BE2C (cell line): ENCODE results near the gene POLR2F.
"Not testable (repeated sequence)": the region's sequence is repeated elsewhere in the genome, so short reads cannot be mapped to it uniquely, and the experiment has no call there.

Experiments
- DNase-seq: peaks from one replicate; pipeline ENCODE4 v3.0.0-alpha.2; 2020
- H3K27me3 ChIP-seq: fragments of 250-450 bp; sonication (Bioruptor Pico); 2 replicates; pipeline ENCODE4 v1.5.1; 2020; ENCODE audit warnings: mild to moderate bottlenecking
- H3K36me3 ChIP-seq: fragments of 250-450 bp; sonication (Bioruptor Pico); 2 replicates; pipeline ENCODE4 v1.5.1; 2020; ENCODE audit warnings: mild to moderate bottlenecking
- H3K4me1 ChIP-seq: fragments of 250-450 bp; sonication (Bioruptor Pico); 2 replicates; pipeline ENCODE4 v1.5.1; 2020
- H3K4me3 ChIP-seq: 2 replicates; pipeline ENCODE4 v1.5.1; 2011; ENCODE audit warnings: low read depth, low read length
- H3K9me3 ChIP-seq: fragments of 250-450 bp; sonication (Bioruptor Pico); 2 replicates; pipeline ENCODE4 v1.5.1; 2020
- TF ChIP-seq, protein P1 (sequence below): IDR thresholded peaks from 2 replicates; pipeline ENCODE4 v1.5.1; 2012; ENCODE audit warnings: mild to moderate bottlenecking, low read depth, low read length

Gene POLR2F

DNA sequence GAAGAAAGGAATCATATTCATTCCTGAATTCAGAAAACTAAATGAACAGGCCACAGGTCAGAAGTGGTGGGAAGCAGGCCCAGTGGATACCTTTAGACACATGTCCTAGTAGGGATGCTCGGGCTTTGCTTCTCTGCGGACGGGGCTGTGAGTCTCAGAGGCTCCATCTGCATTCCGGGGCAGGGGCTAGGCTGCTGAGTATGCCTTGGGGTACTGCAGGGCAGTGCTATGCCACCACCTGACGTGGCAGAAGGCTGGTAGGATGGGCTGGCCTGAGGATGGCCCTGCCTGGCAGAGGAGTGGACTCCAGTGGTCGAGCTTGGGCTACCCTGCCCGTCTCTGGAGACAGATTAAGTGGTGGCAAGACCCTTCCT, 9.7 kb upstream of the POLR2F start:
- Histone ChIP-seq H3K4me1 (no peaks in the 10 kb centered on the region), H3K9me3 (no peaks in the 10 kb centered on the region), H3K27me3 (no peaks in the 10 kb centered on the region), H3K4me3 (no peak overlapping the region), H3K36me3 (no peaks in the 10 kb centered on the region; the same call in 1 of the 2 replicates)
- DNase-seq = no peak
- TF ChIP-seq, protein P1, sequence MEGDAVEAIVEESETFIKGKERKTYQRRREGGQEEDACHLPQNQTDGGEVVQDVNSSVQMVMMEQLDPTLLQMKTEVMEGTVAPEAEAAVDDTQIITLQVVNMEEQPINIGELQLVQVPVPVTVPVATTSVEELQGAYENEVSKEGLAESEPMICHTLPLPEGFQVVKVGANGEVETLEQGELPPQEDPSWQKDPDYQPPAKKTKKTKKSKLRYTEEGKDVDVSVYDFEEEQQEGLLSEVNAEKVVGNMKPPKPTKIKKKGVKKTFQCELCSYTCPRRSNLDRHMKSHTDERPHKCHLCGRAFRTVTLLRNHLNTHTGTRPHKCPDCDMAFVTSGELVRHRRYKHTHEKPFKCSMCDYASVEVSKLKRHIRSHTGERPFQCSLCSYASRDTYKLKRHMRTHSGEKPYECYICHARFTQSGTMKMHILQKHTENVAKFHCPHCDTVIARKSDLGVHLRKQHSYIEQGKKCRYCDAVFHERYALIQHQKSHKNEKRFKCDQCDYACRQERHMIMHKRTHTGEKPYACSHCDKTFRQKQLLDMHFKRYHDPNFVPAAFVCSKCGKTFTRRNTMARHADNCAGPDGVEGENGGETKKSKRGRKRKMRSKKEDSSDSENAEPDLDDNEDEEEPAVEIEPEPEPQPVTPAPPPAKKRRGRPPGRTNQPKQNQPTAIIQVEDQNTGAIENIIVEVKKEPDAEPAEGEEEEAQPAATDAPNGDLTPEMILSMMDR = no peak

DNA sequence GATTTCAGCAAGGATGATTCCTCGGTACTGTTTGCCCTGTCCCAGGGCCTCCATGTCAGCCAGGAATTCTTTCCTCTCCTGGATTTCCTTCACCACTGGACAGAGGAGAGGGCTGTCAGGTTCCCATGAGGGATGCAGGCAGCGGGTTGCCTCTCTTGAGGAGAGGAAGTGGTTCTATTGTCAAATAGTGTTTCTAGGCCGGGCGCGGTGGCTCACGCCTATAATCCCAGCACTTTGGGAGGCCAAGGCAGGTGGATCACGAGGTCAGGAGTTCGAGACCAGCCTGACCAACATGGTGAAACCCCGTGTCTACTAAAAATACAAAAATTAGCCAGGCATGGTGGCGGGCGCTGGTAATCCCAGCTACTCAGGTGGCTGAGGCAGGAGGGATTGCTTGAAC, 9.1 kb upstream of the POLR2F start:
- not testable (repeated sequence) for H3K4me3 ChIP-seq, H3K4me1 ChIP-seq, H3K9me3 ChIP-seq, H3K36me3 ChIP-seq, H3K27me3 ChIP-seq, DNase-seq

DNA sequence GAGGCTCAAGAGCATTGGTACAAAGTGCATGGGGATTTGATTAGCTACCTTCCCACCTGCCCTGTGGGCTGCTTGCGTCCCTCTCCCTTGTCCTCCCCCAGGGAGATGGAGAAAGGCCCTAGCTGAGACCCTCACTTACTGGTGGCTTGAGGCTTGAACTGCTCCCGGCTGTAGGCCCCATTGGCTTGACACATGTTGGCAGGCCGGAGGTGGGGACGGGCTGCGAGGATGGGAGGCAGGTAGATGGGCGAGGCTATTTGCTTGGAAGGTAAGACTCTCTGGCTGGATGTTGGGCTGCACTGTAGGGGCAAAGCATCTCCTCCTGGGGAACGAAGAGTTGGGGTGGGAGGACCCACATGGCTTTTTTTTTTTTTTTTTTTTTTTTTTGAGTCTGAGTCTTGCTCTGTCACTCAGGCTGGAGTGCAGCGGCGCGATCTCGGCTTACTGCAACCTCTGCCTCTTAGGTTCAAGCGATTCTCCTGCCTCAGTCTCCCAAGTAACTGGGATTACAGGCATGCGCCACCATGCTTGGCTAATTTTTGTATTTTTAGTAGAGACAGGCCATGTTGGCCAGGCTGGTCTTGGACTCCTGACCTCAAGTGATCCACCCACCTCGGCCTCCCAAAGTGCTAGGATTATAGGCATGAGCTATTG, 6.2 kb upstream of the POLR2F start:
- H3K4me1 ChIP-seq, H3K27me3 ChIP-seq, H3K36me3 ChIP-seq, H3K4me3 ChIP-seq, H3K9me3 ChIP-seq, DNase-seq: not testable (repeated sequence)

DNA sequence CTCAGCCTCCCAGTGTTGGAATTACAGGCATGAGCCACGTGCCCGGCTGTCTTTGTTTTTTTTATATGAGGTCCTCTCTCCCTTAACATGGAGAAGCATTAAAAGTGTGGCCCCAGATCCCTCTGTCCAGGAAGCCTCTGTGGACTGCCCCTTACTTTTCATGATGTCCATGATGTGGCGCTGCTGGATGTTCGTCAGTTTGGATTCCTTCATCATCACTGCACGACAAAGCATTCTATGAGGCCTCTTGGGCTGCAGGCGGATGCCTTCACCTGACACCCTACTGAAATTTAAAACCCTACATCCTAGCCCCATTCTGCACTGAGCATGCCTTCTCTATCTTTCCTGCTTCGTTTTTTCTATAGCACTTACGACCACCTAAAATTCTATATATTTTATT, 2.2 kb upstream of the POLR2F start:
- TF ChIP-seq, protein P1 = 0 out of 2 replicates have a peak, but pooled peaks have one; percentile 2

DNA sequence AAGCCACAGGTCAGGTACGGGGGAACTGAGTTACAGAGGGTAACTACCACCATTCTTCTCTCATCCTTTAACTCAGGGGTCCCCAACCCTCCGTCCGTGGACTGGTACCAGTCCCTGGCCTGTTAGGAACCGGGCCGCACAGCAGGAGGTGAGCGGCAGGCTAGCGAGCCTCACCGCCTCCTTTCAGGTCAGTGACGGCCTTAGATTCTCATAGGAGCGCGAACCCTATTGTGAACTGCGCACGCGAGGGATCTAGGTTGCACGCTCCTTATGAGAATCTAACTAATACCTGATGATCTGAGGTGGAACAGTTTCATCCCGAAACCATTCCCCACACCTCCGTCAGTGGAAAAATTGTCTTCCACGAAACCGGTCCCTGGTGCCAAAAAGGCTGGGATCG, 870 bp upstream of the POLR2F start:
- not testable (repeated sequence) for H3K4me1 ChIP-seq, H3K9me3 ChIP-seq, DNase-seq, H3K27me3 ChIP-seq
- Histone ChIP-seq H3K36me3 (peaks cover 12% of the 10 kb centered on the region), H3K4me3 (peak overlapping the region; percentile 97)

More for the DNA sequence above, 2.2 kb upstream of the POLR2F start:
- Histone ChIP-seq H3K36me3 (no peaks in the 10 kb centered on the region), H3K27me3 (no peaks in the 10 kb centered on the region), H3K4me1 (no peaks in the 10 kb centered on the region), H3K9me3 (no peaks in the 10 kb centered on the region), H3K4me3 (no peak overlapping the region)
- DNase-seq = no peak

DNA sequence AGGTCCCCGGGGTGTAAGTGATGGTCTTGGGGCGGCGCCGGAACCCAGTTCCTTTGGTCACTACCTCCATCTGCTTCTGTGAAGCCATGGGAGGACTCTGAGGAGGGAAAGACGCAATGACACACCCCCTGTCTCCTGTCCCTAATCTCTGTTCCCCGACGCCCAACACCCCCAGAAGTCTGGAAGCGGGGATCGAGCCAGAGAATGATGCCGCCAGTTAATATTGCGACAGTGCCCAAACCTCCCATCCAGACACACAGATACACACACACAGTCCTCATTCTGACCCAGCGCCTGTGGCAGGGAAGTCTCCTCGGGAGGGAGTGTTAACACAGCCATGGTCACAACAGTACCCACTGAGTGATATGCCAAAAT, 450 bp upstream of the POLR2F start:
- peaks cover 14% of the 10 kb centered on the region for H3K36me3 ChIP-seq
- H3K9me3 ChIP-seq = no peaks in the 10 kb centered on the region
- H3K4me1 ChIP-seq = no peaks in the 10 kb centered on the region
- peak overlapping the region; percentile 97 for H3K4me3 ChIP-seq
- TF ChIP-seq, protein P1 = no peak
- no peak for DNase-seq
- H3K27me3 ChIP-seq = no peaks in the 10 kb centered on the region

DNA sequence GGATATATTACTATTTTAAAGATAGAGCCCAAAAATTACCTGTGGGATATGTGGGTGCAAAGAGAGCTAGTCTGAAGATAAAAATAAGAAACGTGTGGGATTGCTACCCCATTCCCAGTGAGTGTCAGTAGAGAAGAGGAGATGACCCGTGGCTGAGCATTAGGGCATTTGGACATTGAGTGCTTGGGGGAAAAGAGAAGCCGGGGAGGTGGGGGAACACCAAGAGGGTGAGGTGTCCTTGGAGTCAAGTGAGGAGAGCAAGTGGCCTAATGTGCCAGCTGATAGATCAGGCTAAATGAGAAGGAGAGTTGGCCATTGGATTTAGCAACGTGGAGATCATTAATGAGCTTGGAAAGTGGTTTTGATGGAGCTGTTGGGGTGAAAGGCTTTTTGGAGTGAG, 1.2 kb downstream of the POLR2F start:
- TF ChIP-seq, protein P1 = no peak
- Histone ChIP-seq H3K4me1 (no peaks in the 10 kb centered on the region), H3K4me3 (peak overlapping the region; percentile 97), H3K36me3 (peaks cover 28% of the 10 kb centered on the region), H3K9me3 (no peaks in the 10 kb centered on the region), H3K27me3 (no peaks in the 10 kb centered on the region)
- no peak for DNase-seq

DNA sequence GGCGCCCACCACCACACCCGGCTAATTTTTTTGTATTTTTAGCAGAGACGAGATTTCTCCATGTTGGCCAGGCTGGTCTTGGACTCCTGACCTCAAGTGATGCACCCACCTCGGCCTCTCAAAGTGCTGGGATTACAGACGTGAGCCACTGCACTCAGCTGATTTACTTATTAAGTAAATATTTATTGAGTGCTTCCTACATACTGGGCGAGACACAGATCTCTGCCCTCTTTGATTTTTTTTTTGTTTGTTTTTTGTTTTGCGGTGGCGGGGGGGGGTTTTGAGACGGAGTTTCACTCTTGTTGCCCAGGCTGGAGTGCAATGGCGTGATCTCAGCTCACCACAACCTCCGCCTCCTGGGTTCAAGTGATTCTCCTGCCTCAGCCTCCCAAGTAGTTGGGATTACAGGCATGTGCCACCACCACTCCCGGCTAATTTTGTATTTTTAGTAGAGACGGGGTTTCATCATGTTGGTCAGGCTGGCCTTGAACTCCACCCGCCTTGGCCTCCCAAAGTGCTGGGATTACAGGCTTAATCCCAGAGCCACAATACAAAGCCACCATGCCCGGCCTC, 2.4 kb downstream of the POLR2F start:
- peaks cover 39% of the 10 kb centered on the region for H3K36me3 ChIP-seq
- not testable (repeated sequence) for H3K4me3 ChIP-seq, H3K27me3 ChIP-seq, H3K4me1 ChIP-seq, H3K9me3 ChIP-seq, DNase-seq
